Calu3 (cell line): ENCODE results near the gene CES5A. TPM values are rescaled to one million over a fixed set of nuclear protein-coding genes. Genes with fewer than 3 reads are reported as not detected.
"Not testable (repeated sequence)": the region's sequence is repeated elsewhere in the genome, so short reads cannot be mapped to it uniquely, and the experiment has no call there.

Experiments
- BruUV-seq: library from RNA; stranded (reverse); fragments of 400-500 nt; replicated peaks from 2 replicates; lab custom pipeline; 2021; lab: Mats Ljungman, UMichigan
- CTCF ChIA-PET: fragments of 300-600 bp; sonication (Branson Sonifier 250); formaldehyde crosslinking; loops from one replicate; lab custom pipeline; 2022; ENCODE audit warnings: antibody characterized with exemption; lab: Charles Lee
- DNase-seq: peaks from one replicate; pipeline ENCODE4 v3.0.0; 2022
- H3K27ac Mint-ChIP-seq: one replicate; pipeline ENCODE4 v1.8.0; 2022; ENCODE audit warnings: mixed read lengths; ENCODE audit not compliant: unreplicated experiment
- H3K27me3 Mint-ChIP-seq: one replicate; pipeline ENCODE4 v1.8.0; 2022; ENCODE audit warnings: mixed read lengths; ENCODE audit not compliant: unreplicated experiment
- H3K36me3 Mint-ChIP-seq: one replicate; pipeline ENCODE4 v1.8.0; 2022; ENCODE audit warnings: mild to moderate bottlenecking, moderate library complexity, mixed read lengths; ENCODE audit not compliant: insufficient read depth, unreplicated experiment
- H3K4me1 Mint-ChIP-seq: one replicate; pipeline ENCODE4 v1.8.0; 2022; ENCODE audit warnings: mild to moderate bottlenecking, low read depth, mixed read lengths; ENCODE audit not compliant: unreplicated experiment
- H3K4me3 Mint-ChIP-seq: one replicate; pipeline ENCODE4 v1.8.0; 2022; ENCODE audit warnings: mild to moderate bottlenecking, low read depth, moderate library complexity, mixed read lengths; ENCODE audit not compliant: unreplicated experiment
- H3K9me3 Mint-ChIP-seq: one replicate; pipeline ENCODE4 v1.8.0; 2022; ENCODE audit warnings: low read depth, mixed read lengths; ENCODE audit not compliant: unreplicated experiment
- intact Hi-C: fragments of 100-400 bp; cut with micrococcal nuclease; formaldehyde crosslinking; loops from one replicate; pipeline ENCODE4 v1.10.0; 2022; ENCODE audit not compliant: unreplicated experiment
- total RNA-seq: library from RNA; stranded (reverse); gene quantifications from 2 replicates; pipeline ENCODE4 v1.2.3, GENCODE V29; 2022
- TF ChIP-seq, protein P1 (sequence below): fragments of 200-600 bp; IDR thresholded peaks from one replicate; pipeline ENCODE4 v1.8.0; 2022; ENCODE audit warnings: antibody characterized with exemption; ENCODE audit not compliant: unreplicated experiment

Gene CES5A
- total RNA-seq, 1 experiment from 2014 or later, result not detected

DNA sequence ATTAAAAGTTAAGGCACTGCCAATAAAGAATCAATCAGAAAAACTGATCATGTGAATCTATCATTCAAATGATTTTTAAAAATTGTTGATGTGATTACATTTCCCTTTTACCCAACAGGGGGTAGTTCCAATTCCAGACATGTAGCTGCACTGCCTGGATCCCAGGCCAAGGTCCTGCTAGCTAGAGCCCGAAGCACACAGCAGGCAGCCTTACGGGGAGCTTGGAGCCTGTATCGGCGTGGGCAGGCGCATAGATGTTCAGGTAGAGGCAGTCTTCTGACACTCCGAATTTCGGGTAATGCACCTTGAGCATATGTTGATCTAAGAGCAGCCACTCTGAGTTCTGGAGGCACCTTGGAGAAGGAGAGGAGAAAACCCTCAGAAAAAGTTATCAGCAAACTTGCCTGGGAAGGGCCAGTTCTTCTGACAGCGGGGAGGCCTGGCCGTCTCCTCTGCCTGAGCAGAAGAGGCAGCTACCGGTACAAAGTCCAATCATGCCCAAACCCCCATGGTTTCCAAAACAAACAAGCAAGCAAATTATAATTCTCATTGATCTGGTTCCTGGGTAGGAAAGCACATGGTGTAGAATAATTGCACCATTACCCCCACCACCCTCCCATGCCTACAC, 3.6 kb downstream of the CES5A start:
- no TSS peak for BruUV-seq
- no peak overlapping the region for H3K4me3 Mint-ChIP-seq
- H3K36me3 Mint-ChIP-seq, result no peaks in the 10 kb centered on the region
- intact Hi-C loops, result no loop called here
- no peaks in the 10 kb centered on the region for H3K9me3 Mint-ChIP-seq
- TF ChIP-seq, protein P1, sequence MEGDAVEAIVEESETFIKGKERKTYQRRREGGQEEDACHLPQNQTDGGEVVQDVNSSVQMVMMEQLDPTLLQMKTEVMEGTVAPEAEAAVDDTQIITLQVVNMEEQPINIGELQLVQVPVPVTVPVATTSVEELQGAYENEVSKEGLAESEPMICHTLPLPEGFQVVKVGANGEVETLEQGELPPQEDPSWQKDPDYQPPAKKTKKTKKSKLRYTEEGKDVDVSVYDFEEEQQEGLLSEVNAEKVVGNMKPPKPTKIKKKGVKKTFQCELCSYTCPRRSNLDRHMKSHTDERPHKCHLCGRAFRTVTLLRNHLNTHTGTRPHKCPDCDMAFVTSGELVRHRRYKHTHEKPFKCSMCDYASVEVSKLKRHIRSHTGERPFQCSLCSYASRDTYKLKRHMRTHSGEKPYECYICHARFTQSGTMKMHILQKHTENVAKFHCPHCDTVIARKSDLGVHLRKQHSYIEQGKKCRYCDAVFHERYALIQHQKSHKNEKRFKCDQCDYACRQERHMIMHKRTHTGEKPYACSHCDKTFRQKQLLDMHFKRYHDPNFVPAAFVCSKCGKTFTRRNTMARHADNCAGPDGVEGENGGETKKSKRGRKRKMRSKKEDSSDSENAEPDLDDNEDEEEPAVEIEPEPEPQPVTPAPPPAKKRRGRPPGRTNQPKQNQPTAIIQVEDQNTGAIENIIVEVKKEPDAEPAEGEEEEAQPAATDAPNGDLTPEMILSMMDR, result no peak
- peaks cover 81% of the 10 kb centered on the region for H3K27me3 Mint-ChIP-seq
- no peak overlapping the region for H3K27ac Mint-ChIP-seq
- CTCF ChIA-PET, result no interaction called here
- no peaks in the 10 kb centered on the region for H3K4me1 Mint-ChIP-seq
- no peak for DNase-seq

DNA sequence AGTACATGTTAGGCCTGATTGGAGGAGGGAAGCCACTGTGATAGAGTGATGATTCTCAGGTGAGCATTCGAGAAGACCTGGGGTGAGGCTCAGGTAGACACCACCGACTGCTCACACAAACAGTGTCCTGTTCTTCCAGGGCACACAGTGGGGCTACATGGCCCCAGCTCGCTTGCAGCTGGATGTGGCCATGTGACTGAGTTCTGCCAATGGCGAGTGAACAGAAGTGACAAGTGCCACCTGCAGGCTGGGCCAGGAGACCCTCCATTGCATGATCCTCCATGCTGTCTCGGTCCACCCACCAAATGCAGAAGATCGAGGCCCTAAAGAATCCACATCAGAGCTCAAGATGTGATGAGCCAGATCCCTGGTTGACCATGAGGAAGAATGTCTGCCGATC, 6.2 kb downstream of the CES5A start:
- H3K4me1 Mint-ChIP-seq, result no peaks in the 10 kb centered on the region
- H3K27ac Mint-ChIP-seq, result no peak overlapping the region
- no TSS peak for BruUV-seq
- TF ChIP-seq, protein P1, result no peak
- no peak overlapping the region for H3K4me3 Mint-ChIP-seq
- no peak for DNase-seq
- peaks cover 63% of the 10 kb centered on the region for H3K27me3 Mint-ChIP-seq
- CTCF ChIA-PET, result no interaction called here
- H3K36me3 Mint-ChIP-seq, result no peaks in the 10 kb centered on the region
- H3K9me3 Mint-ChIP-seq, result no peaks in the 10 kb centered on the region
- intact Hi-C loops, result no loop called here

DNA sequence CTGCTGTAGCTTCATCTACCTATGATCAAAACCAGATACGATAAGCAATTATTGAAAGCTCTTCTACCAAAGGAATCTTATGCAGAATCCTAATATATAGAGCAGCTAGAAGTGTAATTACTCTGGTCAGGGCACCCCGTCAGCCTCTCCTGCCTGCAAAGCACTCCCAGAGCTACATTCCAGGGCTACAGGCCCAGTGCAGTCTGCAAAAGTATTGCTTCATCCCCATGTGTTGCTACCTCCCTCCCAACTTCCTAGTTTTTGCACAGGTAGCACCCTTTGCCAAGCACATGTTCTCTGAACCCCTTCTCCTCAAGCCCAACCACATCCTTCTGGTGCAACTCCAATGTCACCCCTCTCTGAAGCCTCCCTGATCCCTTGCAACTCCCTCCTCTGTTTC, 7.0 kb downstream of the CES5A start:
- no TSS peak for BruUV-seq

DNA sequence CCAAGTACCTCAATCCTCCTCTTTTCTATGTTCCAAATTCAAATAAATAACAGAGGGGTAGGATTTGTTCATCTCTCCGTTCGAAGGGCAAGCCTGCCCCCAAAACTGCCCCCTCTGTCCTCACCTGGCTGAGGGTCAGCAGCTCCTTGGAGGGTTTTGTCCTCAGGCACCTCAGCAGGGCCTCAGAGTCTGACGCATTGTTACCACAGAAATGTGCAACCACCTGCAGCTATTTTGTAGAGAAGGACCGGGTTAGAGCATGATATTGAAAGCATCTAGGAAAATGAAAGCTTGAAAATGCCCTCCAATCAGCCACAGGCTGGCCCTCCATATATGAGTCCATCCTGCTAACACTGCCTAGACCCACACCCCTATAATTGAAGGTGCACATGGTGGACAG, 13.9 kb downstream of the CES5A start:
- Mint-ChIP-seq H3K36me3 (no peaks in the 10 kb centered on the region), H3K27ac (no peak overlapping the region), H3K4me3 (no peak overlapping the region), H3K9me3 (no peaks in the 10 kb centered on the region), H3K27me3 (peaks cover 58% of the 10 kb centered on the region), H3K4me1 (no peaks in the 10 kb centered on the region)
- BruUV-seq, result no TSS peak
- TF ChIP-seq, protein P1, result no peak
- CTCF ChIA-PET, result no interaction called here
- DNase-seq, result no peak
- intact Hi-C loops, result no loop called here

More for the DNA sequence above, 7.0 kb downstream of the CES5A start:
- DNase-seq, result no peak
- Mint-ChIP-seq H3K27me3 (peaks cover 66% of the 10 kb centered on the region), H3K4me1 (no peaks in the 10 kb centered on the region), H3K27ac (no peak overlapping the region), H3K36me3 (no peaks in the 10 kb centered on the region), H3K9me3 (no peaks in the 10 kb centered on the region), H3K4me3 (no peak overlapping the region)
- CTCF ChIA-PET, result no interaction called here
- TF ChIP-seq, protein P1, result no peak
- intact Hi-C loops, result no loop called here

DNA sequence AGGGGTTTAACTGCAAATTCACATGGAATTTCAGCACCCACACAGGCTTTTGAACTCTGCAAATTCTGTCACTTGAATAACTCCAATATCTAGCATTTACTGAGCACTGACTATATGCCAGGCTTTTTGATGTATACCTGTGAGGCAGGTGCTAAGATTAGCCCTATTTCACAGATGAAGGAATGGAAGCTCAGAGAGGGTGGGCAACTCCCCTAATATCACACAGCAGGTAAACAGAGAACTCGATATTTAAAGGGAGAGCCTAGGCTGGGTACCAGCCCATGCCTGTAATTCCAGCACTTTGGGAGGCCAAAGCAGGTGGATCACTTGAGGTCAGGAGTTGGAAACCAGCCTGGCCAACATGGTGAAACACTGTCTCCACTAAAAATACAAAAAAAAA, 17.5 kb downstream of the CES5A start:
- BruUV-seq, DNase-seq, H3K27ac Mint-ChIP-seq, H3K9me3 Mint-ChIP-seq, H3K36me3 Mint-ChIP-seq, H3K4me1 Mint-ChIP-seq, CTCF ChIA-PET, H3K4me3 Mint-ChIP-seq, intact Hi-C loops: not testable (repeated sequence)
- H3K27me3 Mint-ChIP-seq, result peaks cover 86% of the 10 kb centered on the region
